ENCODE results near the gene GPBAR1.
"Not testable (repeated sequence)": the region's sequence is repeated elsewhere in the genome, so short reads cannot be mapped to it uniquely, and the experiment has no call there.

- TF ChIP-seq, protein P1, sequence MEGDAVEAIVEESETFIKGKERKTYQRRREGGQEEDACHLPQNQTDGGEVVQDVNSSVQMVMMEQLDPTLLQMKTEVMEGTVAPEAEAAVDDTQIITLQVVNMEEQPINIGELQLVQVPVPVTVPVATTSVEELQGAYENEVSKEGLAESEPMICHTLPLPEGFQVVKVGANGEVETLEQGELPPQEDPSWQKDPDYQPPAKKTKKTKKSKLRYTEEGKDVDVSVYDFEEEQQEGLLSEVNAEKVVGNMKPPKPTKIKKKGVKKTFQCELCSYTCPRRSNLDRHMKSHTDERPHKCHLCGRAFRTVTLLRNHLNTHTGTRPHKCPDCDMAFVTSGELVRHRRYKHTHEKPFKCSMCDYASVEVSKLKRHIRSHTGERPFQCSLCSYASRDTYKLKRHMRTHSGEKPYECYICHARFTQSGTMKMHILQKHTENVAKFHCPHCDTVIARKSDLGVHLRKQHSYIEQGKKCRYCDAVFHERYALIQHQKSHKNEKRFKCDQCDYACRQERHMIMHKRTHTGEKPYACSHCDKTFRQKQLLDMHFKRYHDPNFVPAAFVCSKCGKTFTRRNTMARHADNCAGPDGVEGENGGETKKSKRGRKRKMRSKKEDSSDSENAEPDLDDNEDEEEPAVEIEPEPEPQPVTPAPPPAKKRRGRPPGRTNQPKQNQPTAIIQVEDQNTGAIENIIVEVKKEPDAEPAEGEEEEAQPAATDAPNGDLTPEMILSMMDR (IDR thresholded peaks at IDR 0.05): not testable (repeated sequence)
- TF ChIP-seq POLR2A (IDR thresholded peaks at IDR 0.05): not testable (repeated sequence)
These were observed 50.9 kb downstream of the GPBAR1 start for GRCh38 chr2:218311541-218312266.

All from thyroid gland (tissue), 4 donors.